ENCODE data around the gene TRPM2.
"Not testable (repeated sequence)": the region's sequence is repeated elsewhere in the genome, so short reads cannot be mapped to it uniquely, and the experiment has no call there.

The TRPM2 gene

DNA sequence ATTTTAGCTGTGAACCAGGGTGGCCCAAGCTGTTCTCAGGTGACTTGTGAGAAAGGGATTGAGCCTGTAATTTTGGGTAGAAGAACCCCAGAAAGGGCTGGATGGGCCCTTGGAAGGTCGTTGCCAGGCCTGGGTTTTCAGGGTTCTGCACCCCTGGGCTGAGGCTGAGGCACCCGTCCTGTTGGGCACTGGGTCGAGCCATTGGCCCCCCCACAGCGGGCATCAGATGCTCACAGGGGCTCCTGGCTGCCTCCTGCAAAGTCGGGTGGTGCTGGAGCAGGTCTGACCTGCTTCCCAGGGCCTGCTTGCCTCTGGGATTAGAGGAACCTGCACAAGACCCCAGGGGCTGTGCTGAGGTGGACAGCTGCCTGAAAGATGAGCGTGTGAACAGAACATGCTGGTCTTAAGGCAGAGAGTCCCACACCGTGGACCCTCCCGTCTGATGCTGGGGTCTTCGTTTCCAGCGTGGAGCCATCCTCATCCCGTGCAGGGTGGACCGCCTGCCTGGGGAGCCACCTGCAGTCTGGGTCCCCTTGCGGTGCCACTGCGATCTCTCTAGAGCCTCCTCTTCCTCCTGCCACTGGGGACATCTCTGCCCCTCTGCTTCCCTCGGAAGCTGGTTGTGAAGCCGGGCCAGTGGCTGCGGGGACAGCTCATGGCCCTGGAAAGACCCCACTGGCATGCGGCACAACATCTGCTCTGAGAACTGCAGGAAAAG is 1.7 kb upstream of the TRPM2 start:
- in situ Hi-C loops (cut with MboI; ENCODE audit: low sequenced_read_pairs), result no loop called here

GRCh38 chr21:44352253-44352860 is 1.1 kb upstream of the TRPM2 start:
- in situ Hi-C loops (cut with MboI; ENCODE audit: low sequenced_read_pairs), result no loop called here

DNA sequence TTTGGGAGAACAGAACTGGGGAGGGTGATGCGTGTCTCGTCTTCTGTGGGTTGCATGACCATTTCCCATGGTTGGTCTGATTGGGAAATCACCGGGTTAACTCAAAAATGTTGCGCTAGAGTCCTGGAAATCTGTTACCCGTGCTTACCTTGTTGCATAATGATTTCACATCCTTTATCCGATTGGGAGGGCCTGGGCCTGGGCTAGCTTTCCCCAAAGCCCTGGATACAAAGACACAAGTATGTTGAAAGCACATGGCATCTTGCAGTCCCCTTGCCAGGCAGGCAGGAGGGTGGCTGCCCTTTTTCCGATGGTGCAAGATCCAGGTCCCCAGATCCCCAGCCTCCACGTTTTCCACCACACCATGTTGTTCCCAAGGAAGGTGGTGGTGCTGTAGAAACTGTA is 582 bp downstream of the TRPM2 start:
- in situ Hi-C loops (cut with MboI; ENCODE audit: low sequenced_read_pairs), result no loop called here

DNA sequence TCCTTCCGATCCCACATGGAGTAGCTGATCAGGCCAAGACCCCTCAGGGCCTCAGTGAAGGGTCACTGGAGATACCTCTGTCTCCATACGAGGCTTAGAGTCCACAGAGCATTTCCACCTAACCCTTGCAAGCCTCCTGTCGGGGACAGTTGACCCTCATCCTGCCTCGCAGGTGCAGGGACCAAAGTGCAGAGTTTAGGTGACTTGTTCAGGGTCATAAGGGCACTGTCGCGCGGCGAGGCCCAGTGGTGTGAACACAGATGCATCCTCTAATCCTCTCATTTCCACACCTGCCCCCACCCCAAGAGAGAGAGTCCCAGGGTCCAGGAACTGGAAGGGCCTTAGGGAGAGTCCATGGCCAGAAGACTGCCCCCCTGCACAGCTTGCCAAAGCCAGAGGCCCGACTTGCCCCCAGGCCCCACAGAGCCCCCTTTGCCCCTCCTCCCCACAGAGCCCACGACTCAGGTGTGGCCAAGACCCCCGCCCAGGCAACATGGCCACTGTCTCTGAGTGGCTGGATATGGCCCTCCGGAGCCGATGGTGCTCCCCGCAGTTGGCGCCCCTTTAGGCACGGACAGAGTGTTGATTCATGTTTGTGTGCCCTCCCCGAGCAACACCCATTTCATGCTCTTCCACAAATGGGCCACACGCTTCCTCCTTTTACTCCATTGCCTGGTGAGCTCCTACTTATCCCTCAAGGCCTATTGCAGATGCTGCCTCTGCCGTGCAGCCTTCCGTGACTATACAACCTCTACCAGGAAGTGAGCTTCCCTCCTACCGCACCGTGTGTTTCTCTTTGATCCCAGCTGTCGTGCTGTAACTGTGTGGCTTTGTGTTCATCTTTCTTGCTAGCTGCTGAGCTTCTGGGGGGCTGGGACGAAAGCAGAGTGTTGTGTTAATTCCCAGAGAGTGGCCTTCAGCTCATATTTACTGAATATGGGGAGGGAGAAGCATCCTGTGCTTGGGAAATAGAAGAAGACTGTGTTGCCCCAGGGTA is 1.7 kb downstream of the TRPM2 start:
- in situ Hi-C loops (cut with MboI; ENCODE audit: low sequenced_read_pairs), result no loop called here

- in situ Hi-C loops (cut with MboI; ENCODE audit: low sequenced_read_pairs), result no loop called here
These were observed 2.7 kb downstream of the TRPM2 start for GRCh38 chr21:44356160-44356559.

- in situ Hi-C loops (cut with MboI; ENCODE audit: low sequenced_read_pairs), result no loop called here
These were observed 3.2 kb downstream of the TRPM2 start for GRCh38 chr21:44356636-44357035.

DNA sequence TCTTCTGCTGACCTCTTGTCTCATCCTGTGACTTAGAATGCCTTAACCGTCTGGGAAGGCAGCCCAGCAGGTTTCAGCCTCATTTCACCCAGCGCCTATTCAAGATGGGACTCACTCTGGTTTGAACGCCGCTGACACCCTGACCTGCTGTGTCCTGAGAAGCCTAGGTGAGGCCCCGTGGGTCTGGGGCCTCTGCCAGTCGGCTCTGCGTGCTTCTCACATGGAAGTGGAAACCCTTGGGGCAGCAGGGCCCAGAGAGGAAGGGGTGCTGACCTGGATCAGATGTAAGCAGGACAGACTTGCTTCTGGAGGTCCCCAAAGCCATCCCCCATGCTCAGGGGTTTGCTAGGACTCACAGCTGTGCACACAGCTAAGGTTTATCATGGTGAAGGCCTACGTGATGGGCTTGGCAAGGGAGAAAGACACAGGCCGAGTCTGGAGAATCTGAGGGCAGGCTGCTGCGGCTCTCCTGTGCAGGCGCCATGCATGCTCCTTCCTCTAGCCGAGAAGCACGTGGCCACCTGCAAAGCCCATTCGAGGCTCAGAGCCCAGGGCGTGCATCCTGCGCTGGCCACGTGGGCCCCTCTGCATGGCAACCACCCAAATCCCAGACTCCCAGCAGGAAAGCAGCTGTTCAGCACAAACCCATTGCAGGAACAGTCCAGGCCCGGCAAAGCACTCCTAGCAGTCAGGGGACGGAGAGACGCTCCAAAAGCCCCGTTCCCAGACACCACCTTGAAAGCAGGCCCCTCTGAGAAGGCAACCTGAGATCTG is 3.8 kb downstream of the TRPM2 start:
- in situ Hi-C loops (cut with MboI; ENCODE audit: low sequenced_read_pairs), result no loop called here

GRCh38 chr21:44359396-44359795 is 6.0 kb downstream of the TRPM2 start:
- in situ Hi-C loops (cut with MboI; ENCODE audit: low sequenced_read_pairs), result no loop called here

GRCh38 chr21:44360159-44360558 is 6.7 kb downstream of the TRPM2 start:
- in situ Hi-C loops (cut with MboI; ENCODE audit: low sequenced_read_pairs), result no loop called here

GRCh38 chr21:44361903-44362302 is 8.5 kb downstream of the TRPM2 start:
- in situ Hi-C loops (cut with MboI; ENCODE audit: low sequenced_read_pairs), result not testable (repeated sequence)

DNA sequence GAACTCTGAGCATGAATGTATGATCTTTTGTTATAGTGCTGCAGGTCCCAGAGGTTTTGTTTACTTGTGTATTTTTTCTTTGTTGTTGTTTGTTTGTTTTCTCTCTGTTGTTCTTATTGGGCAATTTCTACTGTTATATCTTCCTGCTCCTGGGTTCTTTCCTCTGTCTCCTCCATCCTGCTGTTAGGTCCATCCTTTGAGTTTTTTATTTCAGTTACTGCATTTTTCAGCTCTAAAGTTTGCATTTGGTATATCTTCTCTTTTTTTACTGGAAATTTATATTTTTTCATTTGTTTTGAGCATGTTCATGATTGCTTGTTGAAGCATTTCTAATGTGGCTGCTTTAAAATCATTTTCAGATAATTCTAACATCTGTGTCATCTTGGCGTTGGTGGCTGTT is 9.9 kb downstream of the TRPM2 start:
- in situ Hi-C loops (cut with MboI; ENCODE audit: low sequenced_read_pairs), result no loop called here

GRCh38 chr21:44364151-44365053 is 11.0 kb downstream of the TRPM2 start:
- in situ Hi-C loops (cut with MboI; ENCODE audit: low sequenced_read_pairs), result no loop called here

GRCh38 chr21:44365251-44365966 is 12.0 kb downstream of the TRPM2 start:
- in situ Hi-C loops (cut with MboI; ENCODE audit: low sequenced_read_pairs), result no loop called here

GRCh38 chr21:44365967-44366585 is 12.7 kb downstream of the TRPM2 start:
- in situ Hi-C loops (cut with MboI; ENCODE audit: low sequenced_read_pairs), result no loop called here

DNA sequence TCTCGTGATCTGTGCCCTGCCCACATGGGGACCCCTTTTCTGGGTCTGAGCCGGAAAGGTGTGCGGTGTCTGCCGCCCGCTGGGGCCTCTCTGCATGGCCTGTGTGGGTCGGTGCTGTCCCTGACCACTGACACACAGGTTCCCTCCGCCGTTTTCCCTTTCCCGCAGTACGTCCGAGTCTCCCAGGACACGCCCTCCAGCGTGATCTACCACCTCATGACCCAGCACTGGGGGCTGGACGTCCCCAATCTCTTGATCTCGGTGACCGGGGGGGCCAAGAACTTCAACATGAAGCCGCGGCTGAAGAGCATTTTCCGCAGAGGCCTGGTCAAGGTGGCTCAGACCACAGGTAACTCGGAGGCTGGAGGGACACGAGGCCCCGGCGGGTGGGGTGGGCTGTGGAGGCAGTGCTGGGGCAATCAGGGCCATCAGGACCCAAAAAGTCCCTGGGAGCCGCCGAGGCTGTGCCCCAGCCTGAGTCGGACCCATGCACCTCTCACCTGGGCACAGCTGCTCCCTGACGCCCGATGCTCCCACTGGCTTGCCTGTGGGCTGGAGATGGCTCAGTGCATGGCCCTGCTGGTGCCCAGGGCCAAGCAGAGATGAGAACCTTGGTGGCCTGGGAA is 13.3 kb downstream of the TRPM2 start:
- in situ Hi-C loops (cut with MboI; ENCODE audit: low sequenced_read_pairs), result no loop called here

GRCh38 chr21:44368711-44369446 is 15.5 kb downstream of the TRPM2 start:
- in situ Hi-C loops (cut with MboI; ENCODE audit: low sequenced_read_pairs), result no loop called here

- in situ Hi-C loops (cut with MboI; ENCODE audit: low sequenced_read_pairs), result loop anchor here (10.0 kb wide), 1 partner anchor 55 kb away; no protein-coding TSS in a partner anchor
These were observed 16.8 kb downstream of the TRPM2 start for GRCh38 chr21:44370027-44370735.

All from HL-60/S4 treated with phorbol 12-myristate 13-acetate at 8.2 ng/mL for 4 days and 3 days (cell line).